Measurements from ENCODE around the gene SBK3. TPM values are rescaled to one million over a fixed set of nuclear protein-coding genes. Genes with fewer than 3 reads are reported as not detected.

The SBK3 gene
- total RNA-seq, 2 experiments from 2014 or later: 0.34 TPM; not detected in 1

- intact Hi-C loops (cut with micrococcal nuclease; ENCODE audit: unreplicated experiment): no loop called here
- Histone ChIP-seq H3K4me3 (ENCODE audit: low read depth, low read length, poor library complexity, severe bottlenecking) (no peak overlapping the region), H3K9me2 (ENCODE audit: insufficient read depth, low read length) (no peaks in the 10 kb centered on the region), H3K36me3 (ENCODE audit: insufficient read depth, low read length) (no peaks in the 10 kb centered on the region), H3K4me1 (ENCODE audit: insufficient read depth, low read length, poor library complexity, severe bottlenecking) (no peaks in the 10 kb centered on the region), H4K20me1 (ENCODE audit: insufficient read depth, low read length) (no peaks in the 10 kb centered on the region), H3K27ac (ENCODE audit: low read depth, low read length, poor library complexity, severe bottlenecking) (no peak overlapping the region), H3K79me2 (ENCODE audit: insufficient read depth, low read depth, low read length) (no peaks in the 10 kb centered on the region), H2AFZ (ENCODE audit: low read length) (no peak overlapping the region), H3K9me3 (ENCODE audit: low read length) (no peaks in the 10 kb centered on the region), H3K4me2 (ENCODE audit: low read length) (no peak overlapping the region)
- DNase-seq (ENCODE audit: low spot score): no peak
- no TSS peak for BruUV-seq (replicated peaks)
- CTCF ChIA-PET (ENCODE audit: unreplicated experiment): no interaction called here
- POLR2A ChIA-PET: no interaction called here
- TF ChIP-seq EZH2phosphoT487 (IDR thresholded peaks at IDR 0.05; ENCODE audit: borderline replicate concordance, low read depth, low read length): no peak
- no peak for TF ChIP-seq CTCF (conservative IDR thresholded peaks at IDR 0.05; ENCODE audit: low read length)
These were observed 22.5 kb upstream of the SBK3 start for GRCh38 chr19:55567708-55568328.

- Histone ChIP-seq H3K9me3 (ENCODE audit: low read length) (no peaks in the 10 kb centered on the region), H3K79me2 (ENCODE audit: insufficient read depth, low read depth, low read length) (no peaks in the 10 kb centered on the region), H3K4me2 (ENCODE audit: low read length) (no peak overlapping the region), H3K9me2 (ENCODE audit: insufficient read depth, low read length) (no peaks in the 10 kb centered on the region), H2AFZ (ENCODE audit: low read length) (no peak overlapping the region), H4K20me1 (ENCODE audit: insufficient read depth, low read length) (no peaks in the 10 kb centered on the region), H3K4me3 (ENCODE audit: low read depth, low read length, poor library complexity, severe bottlenecking) (no peak overlapping the region), H3K36me3 (ENCODE audit: insufficient read depth, low read length) (no peaks in the 10 kb centered on the region), H3K4me1 (ENCODE audit: insufficient read depth, low read length, poor library complexity, severe bottlenecking) (no peaks in the 10 kb centered on the region), H3K27ac (ENCODE audit: low read depth, low read length, poor library complexity, severe bottlenecking) (no peak overlapping the region)
- no TSS peak for BruUV-seq (replicated peaks)
- no peak for TF ChIP-seq EZH2phosphoT487 (IDR thresholded peaks at IDR 0.05; ENCODE audit: borderline replicate concordance, low read depth, low read length)
- TF ChIP-seq CTCF (conservative IDR thresholded peaks at IDR 0.05; ENCODE audit: low read length): no peak
- intact Hi-C loops (cut with micrococcal nuclease; ENCODE audit: unreplicated experiment): no loop called here
- no peak for DNase-seq (ENCODE audit: low spot score)
- POLR2A ChIA-PET: no interaction called here
- CTCF ChIA-PET (ENCODE audit: unreplicated experiment): no interaction called here
These were observed 21.5 kb upstream of the SBK3 start for GRCh38 chr19:55566823-55567222.

GRCh38 chr19:55563261-55563690, 17.9 kb upstream of the SBK3 start:
- Histone ChIP-seq H4K20me1 (ENCODE audit: insufficient read depth, low read length) (no peaks in the 10 kb centered on the region), H3K4me2 (ENCODE audit: low read length) (no peak overlapping the region), H3K9me3 (ENCODE audit: low read length) (no peaks in the 10 kb centered on the region), H3K36me3 (ENCODE audit: insufficient read depth, low read length) (no peaks in the 10 kb centered on the region), H3K4me1 (ENCODE audit: insufficient read depth, low read length, poor library complexity, severe bottlenecking) (no peaks in the 10 kb centered on the region), H3K4me3 (ENCODE audit: low read depth, low read length, poor library complexity, severe bottlenecking) (no peak overlapping the region), H3K9me2 (ENCODE audit: insufficient read depth, low read length) (no peaks in the 10 kb centered on the region), H3K79me2 (ENCODE audit: insufficient read depth, low read depth, low read length) (no peaks in the 10 kb centered on the region), H3K27ac (ENCODE audit: low read depth, low read length, poor library complexity, severe bottlenecking) (no peak overlapping the region), H2AFZ (ENCODE audit: low read length) (no peak overlapping the region)
- DNase-seq (ENCODE audit: low spot score): no peak
- intact Hi-C loops (cut with micrococcal nuclease; ENCODE audit: unreplicated experiment): no loop called here
- TF ChIP-seq EZH2phosphoT487 (IDR thresholded peaks at IDR 0.05; ENCODE audit: borderline replicate concordance, low read depth, low read length) (no peak), CTCF (conservative IDR thresholded peaks at IDR 0.05; ENCODE audit: low read length) (no peak)
- BruUV-seq (replicated peaks): no TSS peak
- ChIA-PET POLR2A (no interaction called here), CTCF (ENCODE audit: unreplicated experiment) (no interaction called here)
